ENCODE measurements around the gene SLC7A7.

SLC7A7 gene

GRCh38 chr14:22845103-22845394, 29.8 kb upstream of the SLC7A7 start:
- H3K23ac ChIP-seq (ENCODE audit: low read length): no peak overlapping the region
- no peak overlapping the region for H4K91ac ChIP-seq (ENCODE audit: low read depth, low read length)
- H4K12ac ChIP-seq (ENCODE audit: low read depth, low read length): no peak overlapping the region
- H2BK120ac ChIP-seq (ENCODE audit: insufficient read depth, low read length, poor library complexity): no peak overlapping the region
- H3K4me3 ChIP-seq (ENCODE audit: low read depth, low read length): no peak overlapping the region
- no peak overlapping the region for H2AK5ac ChIP-seq (ENCODE audit: low read length)
- no peak for DNase-seq
- peaks cover 11% of the 10 kb centered on the region for H3K79me1 ChIP-seq (ENCODE audit: low read length)
- H3K36me3 ChIP-seq (ENCODE audit: control insufficient read depth in 1 of 2, insufficient read depth in 2 of 2, low read length in 2 of 2): peaks cover 65 to 69% of the 10 kb centered on the region in 2 experiments
- peaks cover 25 to 29% of the 10 kb centered on the region in 2 experiments for H3K4me1 ChIP-seq (ENCODE audit: control insufficient read depth in 1 of 2, insufficient read depth in 2 of 2, low read length in 2 of 2)
- H3K79me2 ChIP-seq (ENCODE audit: control insufficient read depth, insufficient read depth, low read length, poor library complexity): no peaks in the 10 kb centered on the region
- no peak overlapping the region for H2BK12ac ChIP-seq (ENCODE audit: low read length)
- no peak overlapping the region for H3K4me2 ChIP-seq (ENCODE audit: low read length)
- no peak overlapping the region for H3K4ac ChIP-seq (ENCODE audit: low read depth, low read length)
- H2BK5ac ChIP-seq (ENCODE audit: low read depth, low read length, poor library complexity): no peak overlapping the region
- no peaks in the 10 kb centered on the region for H3K27me3 ChIP-seq (ENCODE audit: insufficient read depth, low read length)
- H3K18ac ChIP-seq (ENCODE audit: low read length): no peak overlapping the region
- H3K14ac ChIP-seq (ENCODE audit: low read length): no peak overlapping the region
- no peak overlapping the region for H3K9ac ChIP-seq (ENCODE audit: low read length)
- 100% methylated on average over 1 of the region's 9 CpGs for WGBS (ENCODE audit: extremely low coverage, insufficient coverage, insufficient read length)
- H2AFZ ChIP-seq (ENCODE audit: insufficient read depth, low read length, poor library complexity): no peak overlapping the region
- peaks cover 3% of the 10 kb centered on the region for H3K9me3 ChIP-seq (ENCODE audit: insufficient read depth, low read depth, low read length)
- H3K27ac ChIP-seq (ENCODE audit: low read depth, low read length): no peak overlapping the region
- H4K8ac ChIP-seq (ENCODE audit: low read depth, low read length): no peak overlapping the region

GRCh38 chr14:22844221-22845102, 29.2 kb upstream of the SLC7A7 start:
- peaks cover 11% of the 10 kb centered on the region for H3K79me1 ChIP-seq (ENCODE audit: low read length)
- H2BK12ac ChIP-seq (ENCODE audit: low read length): no peak overlapping the region
- no peak overlapping the region for H2AK5ac ChIP-seq (ENCODE audit: low read length)
- H3K79me2 ChIP-seq (ENCODE audit: control insufficient read depth, insufficient read depth, low read length, poor library complexity): peaks cover 2% of the 10 kb centered on the region
- no peak overlapping the region for H4K12ac ChIP-seq (ENCODE audit: low read depth, low read length)
- H3K14ac ChIP-seq (ENCODE audit: low read length): no peak overlapping the region
- H3K9me3 ChIP-seq (ENCODE audit: insufficient read depth, low read depth, low read length): peaks cover 3% of the 10 kb centered on the region
- no peaks in the 10 kb centered on the region for H3K27me3 ChIP-seq (ENCODE audit: insufficient read depth, low read length)
- no peak overlapping the region for H3K23ac ChIP-seq (ENCODE audit: low read length)
- H3K27ac ChIP-seq (ENCODE audit: low read depth, low read length): no peak overlapping the region
- H2BK120ac ChIP-seq (ENCODE audit: insufficient read depth, low read length, poor library complexity): no peak overlapping the region
- DNase-seq: no peak
- no peak overlapping the region for H2BK5ac ChIP-seq (ENCODE audit: low read depth, low read length, poor library complexity)
- H3K9ac ChIP-seq (ENCODE audit: low read length): no peak overlapping the region
- WGBS (ENCODE audit: extremely low coverage, insufficient coverage, insufficient read length): no CpG with 5 or more reads among the region's 22 CpGs
- H3K36me3 ChIP-seq (ENCODE audit: control insufficient read depth in 1 of 2, insufficient read depth in 2 of 2, low read length in 2 of 2): peaks cover 68 to 72% of the 10 kb centered on the region in 2 experiments
- no peak overlapping the region for H3K4me2 ChIP-seq (ENCODE audit: low read length)
- no peak overlapping the region for H3K4ac ChIP-seq (ENCODE audit: low read depth, low read length)
- no peak overlapping the region for H3K4me3 ChIP-seq (ENCODE audit: low read depth, low read length)
- no peak overlapping the region for H2AFZ ChIP-seq (ENCODE audit: insufficient read depth, low read length, poor library complexity)
- H4K8ac ChIP-seq (ENCODE audit: low read depth, low read length): no peak overlapping the region
- peaks cover 27 to 29% of the 10 kb centered on the region in 2 experiments for H3K4me1 ChIP-seq (ENCODE audit: control insufficient read depth in 1 of 2, insufficient read depth in 2 of 2, low read length in 2 of 2)
- H4K91ac ChIP-seq (ENCODE audit: low read depth, low read length): no peak overlapping the region
- no peak overlapping the region for H3K18ac ChIP-seq (ENCODE audit: low read length)

- no CpG with 5 or more reads among the region's 21 CpGs for WGBS (ENCODE audit: extremely low coverage, insufficient coverage, insufficient read length)
- Histone ChIP-seq H3K27me3 (ENCODE audit: insufficient read depth, low read length) (no peaks in the 10 kb centered on the region), H3K4me3 (ENCODE audit: low read depth, low read length) (no peak overlapping the region), H4K8ac (ENCODE audit: low read depth, low read length) (no peak overlapping the region), H3K9me3 (ENCODE audit: insufficient read depth, low read depth, low read length) (peaks cover 3% of the 10 kb centered on the region), H4K12ac (ENCODE audit: low read depth, low read length) (no peak overlapping the region), H3K79me2 (ENCODE audit: control insufficient read depth, insufficient read depth, low read length, poor library complexity) (peaks cover 13% of the 10 kb centered on the region), H3K23ac (ENCODE audit: low read length) (no peak overlapping the region), H3K4ac (ENCODE audit: low read depth, low read length) (no peak overlapping the region), H2AFZ (ENCODE audit: insufficient read depth, low read length, poor library complexity) (no peak overlapping the region), H2BK5ac (ENCODE audit: low read depth, low read length, poor library complexity) (no peak overlapping the region), H2AK5ac (ENCODE audit: low read length) (no peak overlapping the region), H2BK120ac (ENCODE audit: insufficient read depth, low read length, poor library complexity) (no peak overlapping the region), H3K27ac (ENCODE audit: low read depth, low read length) (no peak overlapping the region), H3K9ac (ENCODE audit: low read length) (no peak overlapping the region), H3K4me2 (ENCODE audit: low read length) (no peak overlapping the region), H3K36me3 (ENCODE audit: control insufficient read depth in 1 of 2, insufficient read depth in 2 of 2, low read length in 2 of 2) (peaks cover 70 to 72% of the 10 kb centered on the region in 2 experiments), H3K18ac (ENCODE audit: low read length) (peak overlapping the region; percentile 33), H4K91ac (ENCODE audit: low read depth, low read length) (no peak overlapping the region), H3K14ac (ENCODE audit: low read length) (no peak overlapping the region), H3K4me1 (ENCODE audit: control insufficient read depth in 1 of 2, insufficient read depth in 2 of 2, low read length in 2 of 2) (peaks cover 32 to 34% of the 10 kb centered on the region in 2 experiments), H2BK12ac (ENCODE audit: low read length) (no peak overlapping the region), H3K79me1 (ENCODE audit: low read length) (peaks cover 19% of the 10 kb centered on the region)
- no peak for DNase-seq
Observed at GRCh38 chr14:22843123-22843925, 28.1 kb upstream of the SLC7A7 start.

- peaks cover 3% of the 10 kb centered on the region for H3K9me3 ChIP-seq (ENCODE audit: insufficient read depth, low read depth, low read length)
- H3K36me3 ChIP-seq (ENCODE audit: control insufficient read depth in 1 of 2, insufficient read depth in 2 of 2, low read length in 2 of 2): peaks cover 70 to 72% of the 10 kb centered on the region in 2 experiments
- H3K79me1 ChIP-seq (ENCODE audit: low read length): peaks cover 28% of the 10 kb centered on the region
- no CpG with 5 or more reads among the region's 28 CpGs for WGBS (ENCODE audit: extremely low coverage, insufficient coverage, insufficient read length)
- H3K4ac ChIP-seq (ENCODE audit: low read depth, low read length): no peak overlapping the region
- H3K23ac ChIP-seq (ENCODE audit: low read length): no peak overlapping the region
- H2BK120ac ChIP-seq (ENCODE audit: insufficient read depth, low read length, poor library complexity): no peak overlapping the region
- no peak overlapping the region for H4K8ac ChIP-seq (ENCODE audit: low read depth, low read length)
- no peak overlapping the region for H3K14ac ChIP-seq (ENCODE audit: low read length)
- H2AFZ ChIP-seq (ENCODE audit: insufficient read depth, low read length, poor library complexity): no peak overlapping the region
- no peak overlapping the region for H3K9ac ChIP-seq (ENCODE audit: low read length)
- no peak overlapping the region for H3K27ac ChIP-seq (ENCODE audit: low read depth, low read length)
- no peak overlapping the region for H4K91ac ChIP-seq (ENCODE audit: low read depth, low read length)
- H2AK5ac ChIP-seq (ENCODE audit: low read length): no peak overlapping the region
- no peak overlapping the region for H3K4me3 ChIP-seq (ENCODE audit: low read depth, low read length)
- H3K4me2 ChIP-seq (ENCODE audit: low read length): no peak overlapping the region
- DNase-seq: no peak
- H2BK5ac ChIP-seq (ENCODE audit: low read depth, low read length, poor library complexity): no peak overlapping the region
- H3K18ac ChIP-seq (ENCODE audit: low read length): no peak overlapping the region
- H3K4me1 ChIP-seq (ENCODE audit: control insufficient read depth in 1 of 2, insufficient read depth in 2 of 2, low read length in 2 of 2): peaks cover 26 to 29% of the 10 kb centered on the region in 2 experiments
- H3K79me2 ChIP-seq (ENCODE audit: control insufficient read depth, insufficient read depth, low read length, poor library complexity): peaks cover 22% of the 10 kb centered on the region
- H2BK12ac ChIP-seq (ENCODE audit: low read length): no peak overlapping the region
- H3K27me3 ChIP-seq (ENCODE audit: insufficient read depth, low read length): no peaks in the 10 kb centered on the region
- H4K12ac ChIP-seq (ENCODE audit: low read depth, low read length): no peak overlapping the region
Observed at GRCh38 chr14:22842211-22843122, 27.2 kb upstream of the SLC7A7 start.

Measured in trophoblast cell (in vitro differentiated cells and primary cell).